Progenitor cell of endocrine pancreas (in vitro differentiated cells): ENCODE measurements around the gene BICDL1. TPM values are rescaled to one million over a fixed set of nuclear protein-coding genes. Genes with fewer than 3 reads are reported as not detected.
A peak's percentile ranks its signal among the peaks of the same experiment; 100 is the strongest.

ENCODE experiments used
- DNase-seq: peaks from one replicate; pipeline ENCODE4 v3.0.0; 2021; ENCODE audit warnings: low spot score; ENCODE audit not compliant: unreplicated experiment
- H3K27ac Mint-ChIP-seq: 2 replicates; pipeline ENCODE4 v1.8.0; 2021; ENCODE audit warnings: mild to moderate bottlenecking, moderate library complexity, mixed read lengths
- H3K27me3 Mint-ChIP-seq: 2 replicates; pipeline ENCODE4 v1.8.0; 2021; ENCODE audit warnings: mixed read lengths
- H3K36me3 Mint-ChIP-seq: 2 replicates; pipeline ENCODE4 v1.8.0; 2022; ENCODE audit warnings: mixed read lengths; ENCODE audit not compliant: insufficient read depth
- H3K4me1 Mint-ChIP-seq: 2 replicates; pipeline ENCODE4 v1.8.0; 2021; ENCODE audit warnings: low read depth, mixed read lengths
- H3K4me3 Mint-ChIP-seq: 2 replicates; pipeline ENCODE4 v1.8.0; 2021; ENCODE audit warnings: low read depth, mild to moderate bottlenecking, moderate library complexity, mixed read lengths
- H3K9me3 Mint-ChIP-seq: 2 replicates; pipeline ENCODE4 v1.8.0; 2021; ENCODE audit warnings: low read depth, mixed read lengths
- total RNA-seq: library from RNA; stranded (reverse); gene quantifications from 2 replicates; pipeline ENCODE4 v1.2.1, GENCODE V29; 2021
- TF ChIP-seq, protein P1 (sequence below): fragments of 200-600 bp; sonication (generic); IDR thresholded peaks from one replicate; pipeline ENCODE4 v1.5.0; 2021; ENCODE audit warnings: antibody characterized with exemption, mild to moderate bottlenecking; ENCODE audit not compliant: unreplicated experiment

Gene BICDL1
- total RNA-seq, 1 donor from 2014 or later: 11.1 TPM

DNA sequence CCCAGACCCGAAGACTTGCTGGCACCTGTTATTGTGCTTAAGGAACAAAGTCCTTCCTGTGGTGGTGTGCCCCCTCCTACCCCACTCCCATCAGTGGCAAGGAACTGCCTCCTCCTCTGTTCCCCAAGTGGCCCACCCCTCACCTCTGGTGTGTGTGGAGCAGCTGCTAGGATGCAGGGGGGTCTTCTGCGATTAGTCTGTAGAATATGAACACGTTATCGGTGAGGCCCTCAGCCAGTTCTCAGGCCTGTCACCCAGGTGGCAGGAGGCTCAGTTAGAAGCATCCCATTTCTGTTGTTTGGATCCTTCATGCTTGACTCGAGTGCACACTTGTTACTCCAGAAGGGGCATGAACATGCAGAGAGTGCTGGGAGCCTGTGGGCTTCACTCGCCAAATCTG lies 88.2 kb downstream of the BICDL1 start:
- H3K27ac Mint-ChIP-seq: no peak overlapping the region
- H3K4me1 Mint-ChIP-seq: peaks cover 11% of the 10 kb centered on the region

DNA sequence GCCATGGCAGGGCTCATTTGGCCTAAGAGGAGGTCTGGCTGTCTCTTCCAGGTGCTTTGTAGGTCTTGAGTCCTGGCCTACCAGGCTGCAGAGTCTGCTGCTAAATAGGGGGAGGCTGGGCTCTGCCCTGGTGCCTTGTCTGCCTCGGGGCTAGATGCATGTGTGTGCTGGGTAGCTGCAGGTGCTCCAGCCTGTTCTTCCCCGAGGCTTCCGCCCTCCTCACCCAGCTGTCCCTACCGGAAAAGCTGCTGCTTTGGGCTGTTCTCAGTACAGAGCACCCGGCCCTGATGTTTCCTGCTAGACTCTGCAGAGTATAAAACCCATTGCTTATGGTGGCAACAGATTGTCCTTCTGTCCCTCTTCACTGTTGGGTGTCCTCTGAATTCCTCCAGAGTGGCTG lies 89.8 kb downstream of the BICDL1 start:
- Mint-ChIP-seq H3K36me3 (no peaks in the 10 kb centered on the region), H3K4me3 (no peak overlapping the region), H3K27me3 (peaks cover 2% of the 10 kb centered on the region), H3K27ac (no peak overlapping the region), H3K9me3 (no peaks in the 10 kb centered on the region), H3K4me1 (peaks cover 11% of the 10 kb centered on the region)
- DNase-seq: no peak
- TF ChIP-seq, protein P1, sequence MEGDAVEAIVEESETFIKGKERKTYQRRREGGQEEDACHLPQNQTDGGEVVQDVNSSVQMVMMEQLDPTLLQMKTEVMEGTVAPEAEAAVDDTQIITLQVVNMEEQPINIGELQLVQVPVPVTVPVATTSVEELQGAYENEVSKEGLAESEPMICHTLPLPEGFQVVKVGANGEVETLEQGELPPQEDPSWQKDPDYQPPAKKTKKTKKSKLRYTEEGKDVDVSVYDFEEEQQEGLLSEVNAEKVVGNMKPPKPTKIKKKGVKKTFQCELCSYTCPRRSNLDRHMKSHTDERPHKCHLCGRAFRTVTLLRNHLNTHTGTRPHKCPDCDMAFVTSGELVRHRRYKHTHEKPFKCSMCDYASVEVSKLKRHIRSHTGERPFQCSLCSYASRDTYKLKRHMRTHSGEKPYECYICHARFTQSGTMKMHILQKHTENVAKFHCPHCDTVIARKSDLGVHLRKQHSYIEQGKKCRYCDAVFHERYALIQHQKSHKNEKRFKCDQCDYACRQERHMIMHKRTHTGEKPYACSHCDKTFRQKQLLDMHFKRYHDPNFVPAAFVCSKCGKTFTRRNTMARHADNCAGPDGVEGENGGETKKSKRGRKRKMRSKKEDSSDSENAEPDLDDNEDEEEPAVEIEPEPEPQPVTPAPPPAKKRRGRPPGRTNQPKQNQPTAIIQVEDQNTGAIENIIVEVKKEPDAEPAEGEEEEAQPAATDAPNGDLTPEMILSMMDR: no peak

More for the DNA sequence above, 88.2 kb downstream of the BICDL1 start:
- Mint-ChIP-seq H3K27me3 (peaks cover 2% of the 10 kb centered on the region), H3K4me3 (no peak overlapping the region), H3K9me3 (no peaks in the 10 kb centered on the region), H3K36me3 (no peaks in the 10 kb centered on the region)
- TF ChIP-seq, protein P1: no peak
- DNase-seq: no peak

DNA sequence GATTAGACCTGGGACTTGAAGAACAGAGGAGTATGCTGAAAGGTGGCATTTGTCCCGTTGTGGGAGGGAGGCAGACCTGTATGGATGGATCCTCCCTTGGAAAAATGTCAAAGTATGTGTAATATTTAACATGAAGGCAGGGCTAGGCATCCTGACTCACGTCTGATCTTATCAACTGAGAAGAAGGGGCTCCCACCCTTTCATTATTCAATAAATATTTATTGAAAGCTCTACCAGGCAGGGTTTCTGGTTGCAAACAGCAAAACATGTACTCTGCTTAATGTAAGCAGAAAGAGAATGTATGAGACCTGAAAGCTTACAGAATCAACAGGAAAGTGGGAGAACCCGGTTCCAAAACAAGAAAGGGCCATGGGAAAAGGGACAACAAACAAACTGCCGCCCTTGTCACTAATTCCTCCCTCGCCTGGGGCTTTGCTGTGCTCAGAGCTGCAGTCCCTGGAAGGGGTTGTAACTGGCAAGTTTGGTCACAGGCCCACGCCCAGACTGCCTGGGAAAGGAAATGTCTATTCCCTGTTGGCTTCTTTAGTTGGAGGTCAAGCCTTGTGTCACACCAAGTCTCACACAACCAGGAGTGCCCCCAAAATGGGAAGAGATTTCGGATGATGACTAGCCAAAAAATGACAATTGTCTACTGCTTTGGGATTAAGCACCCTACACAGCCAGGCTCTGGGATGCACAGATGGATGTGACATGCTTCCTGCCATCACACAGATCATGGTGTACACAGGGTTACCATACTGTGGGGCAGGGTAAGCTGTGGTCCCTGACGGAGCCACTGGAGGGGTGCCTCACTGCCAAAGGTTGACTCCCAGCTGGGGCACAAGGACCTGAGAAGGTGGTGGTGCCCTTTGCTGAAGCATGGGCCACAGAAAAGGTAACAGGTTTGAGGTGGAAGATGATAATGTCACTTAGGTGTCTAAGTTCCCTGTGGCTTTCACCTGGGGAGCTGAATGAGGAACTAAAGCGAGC lies 90.7 kb downstream of the BICDL1 start:
- no peak overlapping the region for H3K4me3 Mint-ChIP-seq
- H3K27ac Mint-ChIP-seq: peak overlapping the region; percentile 60
- peaks cover 2% of the 10 kb centered on the region for H3K27me3 Mint-ChIP-seq
- H3K4me1 Mint-ChIP-seq: peaks cover 11% of the 10 kb centered on the region
- no peaks in the 10 kb centered on the region for H3K9me3 Mint-ChIP-seq
- TF ChIP-seq, protein P1: no peak
- no peak for DNase-seq
- no peaks in the 10 kb centered on the region for H3K36me3 Mint-ChIP-seq

DNA sequence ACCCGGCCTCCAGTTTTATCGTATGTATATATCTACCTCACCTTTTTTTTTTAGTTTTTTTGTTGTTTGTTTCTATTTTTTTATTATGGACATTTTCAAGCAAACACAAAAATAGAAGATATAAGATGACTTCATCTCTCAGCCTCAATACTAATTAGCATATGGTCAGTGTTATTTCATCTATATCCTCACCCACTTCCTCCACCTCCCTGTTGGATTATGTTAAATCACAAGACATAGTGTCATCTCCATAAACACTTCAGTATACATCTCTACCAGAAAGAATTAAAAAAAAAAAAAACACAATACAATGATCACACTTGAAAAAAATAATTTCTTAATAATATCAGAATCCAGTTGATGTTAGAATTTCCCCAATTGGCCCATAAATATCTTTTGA lies 92.6 kb downstream of the BICDL1 start:
- Mint-ChIP-seq H3K36me3 (no peaks in the 10 kb centered on the region), H3K4me3 (no peak overlapping the region), H3K4me1 (peaks cover 13% of the 10 kb centered on the region), H3K27me3 (peaks cover 2% of the 10 kb centered on the region), H3K9me3 (no peaks in the 10 kb centered on the region), H3K27ac (no peak overlapping the region)
- DNase-seq: no peak
- TF ChIP-seq, protein P1: no peak

DNA sequence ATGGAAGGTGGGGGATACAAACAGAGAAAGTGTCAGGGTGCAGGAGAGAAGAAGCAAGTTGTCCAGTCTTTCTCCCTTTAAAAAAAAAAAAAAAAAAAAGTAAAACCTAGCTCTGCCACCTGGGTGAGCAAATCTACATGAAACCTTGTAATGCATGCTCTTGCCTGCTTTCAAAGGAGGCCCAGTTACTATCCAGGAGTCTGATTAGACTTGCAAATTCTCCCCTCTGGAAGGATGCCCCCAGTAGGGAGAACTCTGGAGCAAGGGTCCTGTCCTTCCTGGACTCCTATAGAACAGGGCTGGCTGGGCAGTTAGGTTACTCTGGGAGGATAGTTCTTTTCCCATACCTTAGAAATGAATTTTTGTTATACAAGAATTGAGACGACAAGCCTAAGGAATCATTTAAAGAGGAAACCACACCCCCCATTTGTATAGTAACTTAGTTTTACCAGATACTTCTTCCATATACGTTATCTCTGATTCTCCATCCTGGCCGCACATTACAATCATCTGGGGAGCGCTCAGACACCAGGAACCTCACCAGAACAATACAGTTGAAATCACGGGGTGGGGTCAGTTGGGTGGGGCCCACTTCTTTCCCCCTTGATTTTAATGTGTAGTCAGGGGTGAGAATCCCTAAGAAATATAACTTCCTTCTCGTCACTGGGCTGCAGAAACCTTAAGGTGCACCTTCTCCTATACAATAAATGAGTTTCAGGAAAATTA lies 97.0 kb downstream of the BICDL1 start:
- H3K9me3 Mint-ChIP-seq: no peaks in the 10 kb centered on the region
- no peaks in the 10 kb centered on the region for H3K36me3 Mint-ChIP-seq
- H3K27ac Mint-ChIP-seq: peak overlapping the region; percentile 94
- H3K4me1 Mint-ChIP-seq: peaks cover 6% of the 10 kb centered on the region
- no peaks in the 10 kb centered on the region for H3K27me3 Mint-ChIP-seq
- DNase-seq: no peak
- TF ChIP-seq, protein P1: no peak
- H3K4me3 Mint-ChIP-seq: peak overlapping the region; percentile 60
